Suppressor macrophage treated with lipopolysaccharide for 1 hour (primary cell): ENCODE measurements around the gene KAT8.

Experiments
- DNase-seq, 3 donors: peaks; one replicate each; pipeline ENCODE4 v3.0.0-alpha.2; 2020 to 2022

The KAT8 gene

DNA sequence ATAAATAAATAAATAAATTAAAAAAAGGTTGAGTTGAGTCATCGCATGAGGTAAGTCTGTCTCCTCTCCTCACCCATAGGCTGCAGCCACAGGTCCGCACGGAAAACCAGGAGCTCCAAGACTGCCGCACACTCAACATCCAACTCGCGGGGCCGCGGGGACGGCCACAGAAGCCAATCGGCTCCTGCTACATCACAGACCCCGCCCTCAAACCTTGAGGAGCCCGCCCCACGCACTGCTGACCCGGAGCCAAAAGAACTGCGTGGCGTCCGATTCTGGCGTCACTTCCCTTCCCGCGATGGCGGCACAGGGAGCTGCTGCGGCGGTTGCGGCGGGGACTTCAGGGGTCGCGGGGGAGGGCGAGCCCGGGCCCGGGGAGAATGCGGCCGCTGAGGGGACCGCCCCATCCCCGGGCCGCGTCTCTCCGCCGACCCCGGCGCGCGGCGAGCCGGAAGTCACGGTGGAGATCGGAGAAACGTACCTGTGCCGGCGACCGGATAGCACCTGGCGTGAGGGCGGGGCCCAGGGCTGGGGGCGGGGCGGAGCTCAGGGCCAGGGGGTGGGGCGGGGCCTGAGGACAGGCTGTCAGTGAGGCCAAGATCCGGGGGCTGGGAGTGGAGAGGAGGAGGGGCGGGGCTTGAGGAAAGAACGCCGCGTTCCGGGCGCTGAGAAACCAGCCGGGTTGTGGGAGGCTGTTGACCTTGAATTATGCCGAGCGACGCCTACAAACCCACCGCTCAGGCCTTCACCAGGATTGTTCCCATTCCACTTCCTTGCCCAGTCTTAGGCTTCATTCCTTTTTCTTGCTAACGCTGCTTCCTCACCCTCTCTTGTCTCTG lies at the start of gene KAT8:
Gene KAT8 (plus strand): TSS at position 281 of the 839 bp plus-strand sequence. CDS start 18 bp downstream, at position 299.
- peak; percentile 99 to 100 (median 99) for DNase-seq

- peak; percentile 33 to 58 (median 47) for DNase-seq
Measured at GRCh38 chr16:31071861-31072260, 45.6 kb upstream of the KAT8 start.

DNA sequence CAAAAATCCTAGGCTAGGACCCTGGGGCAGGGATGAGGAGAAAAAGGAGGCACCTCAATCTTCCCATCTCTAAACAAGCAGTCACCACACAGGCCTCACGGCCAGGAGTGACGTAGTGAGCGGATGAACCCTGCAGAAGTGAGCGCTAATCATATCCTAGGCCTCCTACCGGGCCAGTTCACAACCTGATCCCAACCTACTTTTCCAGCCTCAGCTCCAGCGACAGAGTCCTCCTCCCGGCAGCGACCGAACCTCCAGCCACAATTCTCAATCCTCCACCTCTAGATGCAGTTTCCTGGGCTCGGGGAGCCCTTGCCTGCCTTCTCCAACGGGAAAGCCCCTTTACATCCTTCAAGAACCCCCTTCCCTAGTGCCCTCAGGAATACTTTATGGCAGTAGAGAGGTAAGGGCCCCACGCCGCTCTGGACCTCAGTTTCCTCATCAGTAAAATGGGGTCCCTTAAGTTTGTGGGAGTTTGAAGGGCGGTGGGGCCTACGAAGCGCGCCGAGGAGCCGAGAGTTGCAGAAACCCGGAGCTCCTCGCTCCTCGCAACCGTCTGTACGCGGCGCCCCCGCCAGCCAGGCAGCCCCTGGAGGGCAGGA lies 44.8 kb upstream of the KAT8 start:
- DNase-seq, result peak in 2 of 3 donors; percentile 32 to 43

GRCh38 chr16:31073142-31073969 lies 44.1 kb upstream of the KAT8 start:
- peak; percentile 96 to 98 (median 96) for DNase-seq

GRCh38 chr16:31073970-31074813 lies 43.3 kb upstream of the KAT8 start, which contains the start of the genes ZNF646 and ZNF668:
ZNF646 (plus strand) TSS chr16:31074422; CDS start chr16:31076325, 1,903 bp downstream.
ZNF668 (minus strand) TSS chr16:31074240; CDS start chr16:31064459, 9,781 bp downstream.
- peak; percentile 99 to 100 (median 100) for DNase-seq

DNA sequence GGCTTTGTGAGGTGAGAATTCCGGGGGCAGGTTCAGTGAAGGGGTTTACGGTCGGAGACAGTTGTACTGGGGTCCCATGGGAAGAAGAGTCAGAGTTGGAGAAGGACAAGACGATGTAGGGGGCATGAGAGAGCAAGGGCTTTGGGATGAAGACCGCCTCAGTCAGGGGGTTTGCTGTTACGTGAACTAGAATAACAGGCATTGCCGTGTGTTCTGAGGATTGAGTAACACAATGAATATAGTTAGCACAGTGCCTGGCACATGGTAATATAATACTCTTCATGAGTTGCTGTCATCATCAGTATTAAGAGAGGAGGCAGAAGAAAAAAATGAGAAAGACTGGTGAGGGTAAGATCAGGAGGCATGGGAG lies 42.7 kb upstream of the KAT8 start:
- DNase-seq, result no peak

GRCh38 chr16:31076319-31076718 lies 41.1 kb upstream of the KAT8 start:
- no peak for DNase-seq

- no peak for DNase-seq
Measured at GRCh38 chr16:31077024-31077423, 40.4 kb upstream of the KAT8 start.

DNA sequence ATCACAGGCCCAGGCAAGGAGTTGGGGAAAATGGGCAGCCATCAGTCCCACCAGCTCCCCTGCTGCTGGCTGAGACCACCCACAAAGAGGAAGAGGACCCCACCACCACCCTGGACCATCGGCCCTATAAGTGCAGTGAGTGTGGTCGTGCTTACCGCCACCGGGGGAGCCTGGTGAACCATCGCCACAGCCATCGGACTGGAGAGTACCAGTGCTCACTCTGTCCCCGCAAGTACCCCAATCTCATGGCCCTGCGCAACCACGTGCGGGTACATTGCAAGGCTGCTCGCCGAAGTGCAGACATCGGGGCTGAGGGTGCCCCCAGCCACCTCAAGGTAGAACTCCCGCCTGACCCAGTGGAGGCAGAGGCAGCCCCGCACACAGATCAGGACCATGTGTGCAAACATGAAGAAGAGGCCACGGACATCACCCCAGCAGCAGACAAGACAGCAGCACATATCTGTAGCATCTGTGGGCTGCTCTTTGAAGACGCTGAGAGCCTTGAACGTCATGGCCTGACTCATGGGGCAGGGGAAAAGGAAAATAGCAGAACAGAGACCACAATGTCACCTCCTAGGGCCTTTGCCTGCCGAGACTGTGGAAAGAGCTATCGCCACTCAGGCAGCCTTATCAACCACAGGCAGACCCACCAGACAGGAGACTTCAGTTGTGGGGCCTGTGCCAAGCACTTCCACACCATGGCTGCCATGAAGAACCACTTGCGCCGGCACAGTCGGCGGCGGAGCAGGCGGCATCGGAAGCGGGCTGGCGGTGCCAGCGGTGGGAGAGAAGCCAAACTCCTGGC lies 39.7 kb upstream of the KAT8 start:
- DNase-seq, result no peak

- no peak for DNase-seq
Measured at GRCh38 chr16:31078597-31079341, 38.7 kb upstream of the KAT8 start.

DNA sequence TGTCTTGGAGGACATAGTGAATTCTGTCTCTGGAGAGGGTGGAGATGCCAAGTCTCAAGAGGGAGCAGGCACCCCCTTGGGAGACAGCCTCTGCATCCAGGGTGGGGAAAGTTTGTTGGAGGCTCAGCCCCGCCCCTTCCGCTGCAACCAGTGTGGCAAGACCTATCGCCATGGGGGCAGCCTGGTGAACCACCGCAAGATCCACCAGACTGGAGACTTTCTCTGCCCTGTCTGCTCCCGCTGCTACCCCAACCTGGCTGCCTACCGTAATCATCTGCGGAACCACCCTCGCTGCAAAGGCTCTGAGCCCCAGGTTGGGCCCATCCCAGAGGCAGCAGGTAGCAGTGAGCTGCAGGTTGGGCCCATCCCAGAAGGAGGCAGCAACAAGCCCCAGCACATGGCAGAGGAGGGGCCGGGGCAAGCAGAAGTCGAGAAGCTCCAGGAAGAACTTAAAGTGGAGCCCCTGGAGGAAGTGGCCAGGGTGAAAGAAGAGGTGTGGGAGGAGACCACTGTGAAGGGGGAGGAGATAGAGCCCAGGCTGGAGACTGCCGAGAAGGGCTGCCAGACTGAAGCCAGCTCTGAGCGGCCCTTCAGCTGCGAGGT lies 38.0 kb upstream of the KAT8 start:
- DNase-seq, result peak in 1 of 3 donors; percentile 15

DNA sequence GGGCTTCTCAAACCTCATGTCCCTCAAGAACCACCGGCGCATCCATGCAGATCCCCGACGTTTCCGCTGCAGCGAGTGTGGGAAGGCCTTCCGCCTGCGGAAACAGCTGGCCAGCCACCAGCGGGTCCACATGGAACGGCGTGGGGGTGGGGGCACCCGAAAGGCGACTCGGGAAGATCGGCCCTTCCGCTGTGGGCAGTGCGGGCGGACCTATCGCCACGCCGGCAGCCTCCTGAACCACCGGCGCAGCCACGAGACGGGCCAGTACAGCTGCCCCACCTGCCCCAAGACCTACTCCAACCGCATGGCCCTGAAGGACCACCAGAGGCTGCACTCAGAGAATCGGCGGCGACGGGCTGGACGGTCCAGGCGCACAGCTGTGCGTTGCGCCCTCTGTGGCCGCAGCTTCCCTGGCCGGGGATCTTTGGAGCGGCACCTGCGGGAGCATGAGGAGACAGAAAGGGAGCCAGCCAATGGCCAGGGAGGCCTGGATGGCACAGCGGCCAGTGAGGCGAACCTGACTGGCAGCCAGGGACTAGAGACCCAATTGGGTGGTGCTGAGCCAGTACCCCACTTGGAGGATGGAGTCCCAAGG lies 37.3 kb upstream of the KAT8 start:
- DNase-seq, result no peak

- DNase-seq, result no peak
Measured at GRCh38 chr16:31080756-31081419, 36.6 kb upstream of the KAT8 start.

- peak; percentile 44 to 50 (median 47) for DNase-seq
Measured at GRCh38 chr16:31081428-31082351, 35.8 kb upstream of the KAT8 start.

DNA sequence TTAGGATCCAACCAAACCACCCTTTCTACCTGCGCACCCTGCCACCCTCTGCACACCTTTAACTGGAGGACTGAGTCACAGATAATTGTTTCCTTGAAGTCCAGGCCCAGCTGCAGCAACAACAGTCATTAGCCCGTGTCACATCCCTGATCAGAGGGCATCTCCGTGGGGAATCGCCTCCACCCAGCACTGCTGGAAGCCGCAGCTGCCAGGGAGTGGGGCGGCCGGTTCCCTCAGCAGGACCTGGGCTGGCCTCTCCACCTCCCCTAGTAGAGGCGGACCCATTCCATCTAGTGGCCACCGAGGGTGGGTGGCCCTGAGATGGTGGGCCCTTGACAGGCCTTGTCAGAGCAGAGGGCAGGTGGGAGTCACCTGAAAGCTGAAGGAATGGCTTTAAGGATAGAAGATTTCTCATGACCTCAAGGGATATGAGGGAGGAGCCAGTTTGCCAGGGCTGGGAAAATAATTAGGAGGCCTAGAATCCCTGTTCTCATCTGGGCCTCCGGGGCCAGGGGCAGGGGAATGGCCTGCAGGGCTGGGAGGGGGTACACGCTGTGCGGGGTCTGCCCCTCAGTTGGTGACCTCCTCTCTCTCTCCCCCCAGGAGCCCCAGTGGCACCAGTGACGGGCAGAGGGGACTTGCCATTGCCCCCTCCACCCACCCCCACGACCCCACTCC lies 35.0 kb upstream of the KAT8 start:
- no peak for DNase-seq

DNA sequence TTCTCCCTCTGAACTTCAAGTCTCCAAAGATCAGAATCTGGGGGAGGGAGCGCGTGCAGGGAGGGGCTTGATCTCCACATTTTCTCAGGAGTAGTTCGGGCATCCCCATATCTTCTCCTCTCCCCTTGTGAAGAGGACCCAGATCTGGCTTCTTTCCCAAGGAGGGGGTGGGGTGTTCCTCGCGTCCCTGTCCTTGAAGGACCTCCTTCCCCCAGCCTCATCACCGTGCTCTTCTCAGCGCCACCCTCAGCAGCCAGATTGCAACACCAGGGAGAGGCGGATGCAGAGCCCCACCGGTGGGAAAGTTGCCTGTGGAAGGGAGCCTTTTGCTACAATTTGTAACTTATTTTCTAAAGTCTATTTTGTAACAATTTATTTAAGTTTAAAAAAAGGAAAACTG lies 34.4 kb upstream of the KAT8 start:
- DNase-seq, result no peak

DNA sequence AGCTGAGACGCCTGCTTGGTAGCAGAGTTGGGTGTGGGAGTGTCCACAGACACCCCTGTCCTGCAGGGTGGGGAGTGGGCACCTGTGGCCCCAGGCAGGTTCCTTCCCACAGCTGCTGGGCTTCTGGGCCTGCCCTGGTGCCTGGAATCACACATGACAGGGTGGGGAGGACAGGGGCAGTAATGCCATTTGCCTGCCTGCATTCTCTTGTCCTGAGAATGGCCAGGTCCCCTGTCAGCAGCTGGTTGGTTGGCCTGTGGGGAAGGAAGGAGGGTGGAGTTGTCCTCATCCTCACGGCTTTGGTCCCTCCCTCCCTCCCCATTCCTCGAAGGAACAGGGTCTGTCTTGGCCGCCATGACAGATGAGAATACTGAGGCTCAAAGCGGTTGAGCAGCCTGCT lies 33.9 kb upstream of the KAT8 start:
- no peak for DNase-seq
